T-cell (primary cell): Measurements from ENCODE around the gene TOP1. TPM values are rescaled to one million over a fixed set of nuclear protein-coding genes. Genes with fewer than 3 reads are reported as not detected.
"Not testable (repeated sequence)": the region's sequence is repeated elsewhere in the genome, so short reads cannot be mapped to it uniquely, and the experiment has no call there.

Source experiments
- ATAC-seq, 4 experiments: fragments of 200-7000 bp in 3 of 4; fragments of 150-1000 bp in 1 of 4; cut with Tn5 transposase; replicated peaks in 1 of 4; 1 replicate in 3 of 4; 2 replicates in 1 of 4; pipeline ENCODE4 v1.10.0; 2021; ENCODE audit warnings: moderate library complexity in 3 of 4, mild to moderate bottlenecking in 2 of 4, moderate number of reproducible peaks in 1 of 4
- CTCF ChIA-PET, 2 donors: fragments of 300-600 bp; sonication (Branson Sonifier 250); formaldehyde crosslinking; loops; one replicate each; lab custom pipeline; 2022; ENCODE audit warnings: antibody characterized with exemption in 2 of 2; lab: Charles Lee
- POLR2A ChIA-PET, 2 donors: fragments of 300-600 bp; sonication (Branson Sonifier 250); formaldehyde crosslinking; loops; one replicate each; lab custom pipeline; 2022; ENCODE audit warnings: antibody characterized with exemption in 2 of 2; lab: Charles Lee
- DNase-seq, 35 experiments: peaks; one replicate each; pipeline versions ENCODE4 v3.0.0 to v3.0.0-alpha.2; 2013 to 2023
- H3K27ac ChIP-seq: one replicate; pipeline ENCODE4 v1.5.1; 2013; ENCODE audit warnings: low read length
- H3K27me3 ChIP-seq, 2 experiments: replicated peaks in 1 of 2; 1 replicate in 1 of 2; 2 replicates in 1 of 2; pipeline versions ENCODE4 v1.6.1 to v1.7.0; 2013; ENCODE audit warnings: low read length in 1 of 2, mixed read lengths in 1 of 2; ENCODE audit not compliant: control insufficient read depth in 2 of 2, insufficient read depth in 2 of 2; ENCODE audit errors: extremely low read depth in 1 of 2
- H3K36me3 ChIP-seq, 2 donors: 1 replicate in 1 of 2; 2 replicates in 1 of 2; pipeline versions ENCODE4 v1.6.1 to v1.7.0; 2013; ENCODE audit warnings: low read length in 1 of 2; ENCODE audit not compliant: control insufficient read depth in 2 of 2, insufficient read depth in 1 of 2; ENCODE audit errors: extremely low read depth in 1 of 2
- H3K4me1 ChIP-seq, 2 experiments: 1 replicate in 1 of 2; 2 replicates in 1 of 2; pipeline versions ENCODE4 v1.6.1 to v1.7.0; 2013; ENCODE audit warnings: low read length in 2 of 2, mixed read lengths in 1 of 2; ENCODE audit not compliant: insufficient read depth in 2 of 2, control insufficient read depth in 1 of 2; ENCODE audit errors: extremely low read depth in 1 of 2
- H3K4me3 ChIP-seq, 2 donors: 1 replicate in 1 of 2; 2 replicates in 1 of 2; pipeline versions ENCODE4 v1.5.1 to v1.7.0; 2013; ENCODE audit warnings: mild to moderate bottlenecking in 2 of 2, low read length in 1 of 2, moderate library complexity in 1 of 2; ENCODE audit not compliant: control insufficient read depth in 1 of 2; ENCODE audit errors: extremely low read depth in 1 of 2
- H3K9me3 ChIP-seq: 2 replicates; pipeline ENCODE4 v1.7.0; 2013
- H3K27ac Mint-ChIP-seq, 2 donors: one replicate each; pipeline ENCODE4 v1.8.0; 2020 to 2021; ENCODE audit warnings: mild to moderate bottlenecking in 2 of 2, mixed read lengths in 2 of 2
- H3K27me3 Mint-ChIP-seq, 2 donors: one replicate each; pipeline ENCODE4 v1.8.0; 2021 to 2022; ENCODE audit warnings: mixed read lengths in 2 of 2
- H3K36me3 Mint-ChIP-seq: one replicate; pipeline ENCODE4 v1.8.0; 2021; ENCODE audit warnings: mixed read lengths
- H3K4me1 Mint-ChIP-seq, 3 donors: one replicate each; pipeline ENCODE4 v1.8.0; 2020 to 2022; ENCODE audit warnings: mixed read lengths in 3 of 3, mild to moderate bottlenecking in 1 of 3
- H3K4me3 Mint-ChIP-seq, 3 donors: one replicate each; pipeline ENCODE4 v1.8.0; 2020 to 2022; ENCODE audit warnings: mild to moderate bottlenecking in 3 of 3, mixed read lengths in 3 of 3, moderate library complexity in 3 of 3
- H3K9me3 Mint-ChIP-seq, 3 donors: one replicate each; pipeline ENCODE4 v1.8.0; 2020 to 2022; ENCODE audit warnings: mixed read lengths in 3 of 3
- WGBS: methylation state at CpG from one replicate; pipeline ENCODE4 v1.1.5; 2013; ENCODE audit warnings: missing lambda C conversion rate; ENCODE audit not compliant: insufficient coverage; 5-methylcytosine and 5-hydroxymethylcytosine counted together
- total RNA-seq, 35 experiments: library from RNA in 6 of 35; stranded (reverse) in 6 of 35; fragments of 120-200 nt in 1 of 35; gene quantifications; one replicate each; pipeline versions ENCODE4 v1.2.1 to v1.2.4 and lab custom pipeline; 2013 to 2026

Gene TOP1
- total RNA-seq, 5 donors from 2014 or later (not counting 1 experiment from before 2014, with no cell fraction given): 30.2 to 41.2 (median 38.1) TPM

- 100% methylated on average over 2 of the region's 3 CpGs for WGBS
- Histone ChIP-seq H3K4me1 (peaks cover 0 to 3% of the 10 kb centered on the region in 2 experiments), H3K9me3 (no peaks in the 10 kb centered on the region), H3K36me3 (peaks cover 15 to 39% of the 10 kb centered on the region in 2 donors), H3K4me3 (no peak overlapping the region), H3K27ac (no peak overlapping the region), H3K27me3 (no peaks in the 10 kb centered on the region)
- Mint-ChIP-seq H3K27ac (peak overlapping the region; percentile 17 to 37), H3K36me3 (peaks cover 42% of the 10 kb centered on the region), H3K4me3 (no peak overlapping the region), H3K9me3 (no peaks in the 10 kb centered on the region), H3K4me1 (peaks cover 0 to 10% (median 2%) of the 10 kb centered on the region in 3 donors), H3K27me3 (no peaks in the 10 kb centered on the region)
- CTCF ChIA-PET: no interaction called here
- ATAC-seq (peak in 1 of 4 experiments; percentile 16), DNase-seq (no peak)
- POLR2A ChIA-PET: no interaction called here
Observed at GRCh38 chr20:41124451-41125094, 96.0 kb downstream of the TOP1 start.

- ChIA-PET CTCF (no interaction called here), POLR2A (no interaction called here)
- H3K36me3 ChIP-seq: peaks cover 9 to 29% of the 10 kb centered on the region in 2 donors
- no peak overlapping the region for H3K27ac ChIP-seq
- Mint-ChIP-seq H3K4me1 (peaks cover 0 to 7% (median 2%) of the 10 kb centered on the region in 3 donors), H3K4me3 (no peak overlapping the region), H3K36me3 (peaks cover 36% of the 10 kb centered on the region), H3K27me3 (no peaks in the 10 kb centered on the region), H3K9me3 (no peaks in the 10 kb centered on the region), H3K27ac (peak overlapping the region; percentile 2 to 63)
- no peak for DNase-seq
- peak in 1 of 4 experiments; percentile 23 for ATAC-seq
- no peak overlapping the region for H3K4me3 ChIP-seq
- H3K9me3 ChIP-seq: no peaks in the 10 kb centered on the region
- WGBS: 94% methylated on average over 6 of the region's 6 CpGs
- no peaks in the 10 kb centered on the region for H3K27me3 ChIP-seq
- H3K4me1 ChIP-seq: peaks cover 0 to 3% of the 10 kb centered on the region in 2 experiments
Observed at GRCh38 chr20:41125530-41126457, 97.2 kb downstream of the TOP1 start.

GRCh38 chr20:41126719-41127118, 98.1 kb downstream of the TOP1 start:
- Mint-ChIP-seq H3K27me3 (no peaks in the 10 kb centered on the region), H3K4me1 (peaks cover 0 to under 1% (median 0%) of the 10 kb centered on the region in 3 donors), H3K9me3 (no peaks in the 10 kb centered on the region), H3K36me3 (peaks cover 28% of the 10 kb centered on the region), H3K4me3 (no peak overlapping the region), H3K27ac (peak overlapping the region; percentile 41 to 50)
- Histone ChIP-seq H3K4me3 (no peak overlapping the region), H3K4me1 (no peaks in the 10 kb centered on the region), H3K27ac (no peak overlapping the region), H3K36me3 (peaks cover under 1 to 20% of the 10 kb centered on the region in 2 donors), H3K27me3 (no peaks in the 10 kb centered on the region), H3K9me3 (no peaks in the 10 kb centered on the region)
- ChIA-PET CTCF (interaction anchor here in 1 of 2 donors (1.1 kb wide), 1 partner anchor 10 kb away, joined by 6 read pairs; no protein-coding TSS in a partner anchor), POLR2A (no interaction called here)
- WGBS: 100% methylated on average over 3 of the region's 3 CpGs
- ATAC-seq (no peak), DNase-seq (no peak)

GRCh38 chr20:41128317-41128716, 99.7 kb downstream of the TOP1 start:
- H3K36me3 Mint-ChIP-seq: peaks cover 16% of the 10 kb centered on the region
- H3K27ac ChIP-seq, H3K9me3 Mint-ChIP-seq, H3K36me3 ChIP-seq, H3K27me3 Mint-ChIP-seq, H3K4me3 Mint-ChIP-seq, H3K4me3 ChIP-seq, H3K27ac Mint-ChIP-seq, ATAC-seq, POLR2A ChIA-PET, H3K4me1 ChIP-seq, H3K27me3 ChIP-seq, H3K9me3 ChIP-seq, CTCF ChIA-PET, DNase-seq, H3K4me1 Mint-ChIP-seq: not testable (repeated sequence)
- WGBS: no CpG with 5 or more reads among the region's 3 CpGs

GRCh38 chr20:41131594-41132387, 103.2 kb downstream of the TOP1 start:
- H3K9me3 ChIP-seq: no peaks in the 10 kb centered on the region
- DNase-seq: no peak
- no peaks in the 10 kb centered on the region for H3K9me3 Mint-ChIP-seq
- peaks cover 29 to 33% (median 30%) of the 10 kb centered on the region in 3 donors for H3K4me1 Mint-ChIP-seq
- ChIA-PET CTCF (interaction anchor here in 1 of 2 donors (0.7 to 1.2 kb wide), 2 partner anchors 101 to 102 kb away, joined by 3 to 4 read pairs; no protein-coding TSS in a partner anchor), POLR2A (interaction anchor here in 1 of 2 donors (0.7 kb wide), 1 partner anchor 56 kb away, joined by 6 read pairs; no protein-coding TSS in a partner anchor)
- no peak overlapping the region for H3K4me3 ChIP-seq
- H3K27ac Mint-ChIP-seq: no peak overlapping the region
- no peak overlapping the region for H3K4me3 Mint-ChIP-seq
- H3K4me1 ChIP-seq: peaks cover 21 to 35% of the 10 kb centered on the region in 2 experiments
- H3K27me3 Mint-ChIP-seq: no peaks in the 10 kb centered on the region
- WGBS: 96% methylated on average over 3 of the region's 5 CpGs
- H3K36me3 Mint-ChIP-seq: no peaks in the 10 kb centered on the region
- no peaks in the 10 kb centered on the region for H3K36me3 ChIP-seq
- no peak for ATAC-seq
- H3K27ac ChIP-seq: no peak overlapping the region
- H3K27me3 ChIP-seq: no peaks in the 10 kb centered on the region
